IMR-90 (cell line): ENCODE measurements around the gene FARS2. TPM values are rescaled to one million over a fixed set of nuclear protein-coding genes. Genes with fewer than 3 reads are reported as not detected.

Experiments used
- ATAC-seq: fragments of 200-7000 bp; cut with Tn5 transposase; 2 replicates; pipeline ENCODE4 v1.9.1; 2020; ENCODE audit warnings: low read depth, mild to moderate bottlenecking, moderate library complexity
- BruUV-seq: library from RNA; stranded (reverse); fragments of 400-500 nt; replicated peaks from 2 replicates; lab custom pipeline; 2021; lab: Mats Ljungman, UMichigan
- CTCF ChIA-PET: fragments of 300-600 bp; formaldehyde crosslinking; extraction: SDS; loops from one replicate; lab custom pipeline; 2021; ENCODE audit warnings: antibody characterized with exemption; lab: Yijun Ruan, JAX
- POLR2A ChIA-PET: fragments of 300-600 bp; sonication (Branson Sonifier 250); formaldehyde crosslinking; loops from one replicate; lab custom pipeline; 2022; ENCODE audit warnings: antibody characterized with exemption; ENCODE audit not compliant: unreplicated experiment; lab: Charles Lee
- DNase-seq: peaks from one replicate; pipeline ENCODE4 v3.0.0; 2013
- H2AFZ ChIP-seq: replicated peaks from 2 replicates; pipeline ENCODE3; 2013; ENCODE audit warnings: low read length, mild to moderate bottlenecking; ENCODE audit not compliant: poor library complexity
- H2AK5ac ChIP-seq: 2 replicates; pipeline ENCODE4 v1.6.1; 2013; ENCODE audit warnings: low read depth, low read length, inconsistent platforms
- H2AK9ac ChIP-seq: replicated peaks from 2 replicates; pipeline ENCODE3; 2013; ENCODE audit warnings: mild to moderate bottlenecking, low read depth, low read length, moderate library complexity; ENCODE audit not compliant: poor library complexity
- H2BK120ac ChIP-seq: 2 replicates; pipeline ENCODE4 v1.6.1; 2013; ENCODE audit warnings: low read depth, low read length, inconsistent platforms
- H2BK15ac ChIP-seq: 3 replicates; pipeline ENCODE4 v1.6.1; 2013; ENCODE audit warnings: low read depth, low read length, inconsistent platforms
- H2BK20ac ChIP-seq: 2 replicates; pipeline ENCODE4 v1.6.1; 2013; ENCODE audit warnings: low read depth, mild to moderate bottlenecking, inconsistent platforms, low read length, moderate library complexity
- H2BK5ac ChIP-seq: 2 replicates; pipeline ENCODE4 v1.6.1; 2013; ENCODE audit warnings: mild to moderate bottlenecking, low read depth, low read length, inconsistent platforms; ENCODE audit not compliant: poor library complexity, severe bottlenecking
- H3K14ac ChIP-seq: replicated peaks from 2 replicates; pipeline ENCODE4 v1.6.1; 2013; ENCODE audit warnings: low read depth, low read length, inconsistent platforms
- H3K18ac ChIP-seq: 2 replicates; pipeline ENCODE4 v1.6.1; 2013; ENCODE audit warnings: low read depth, low read length, control low read depth
- H3K23ac ChIP-seq: 2 replicates; pipeline ENCODE4 v1.6.1; 2013; ENCODE audit warnings: low read depth, low read length, inconsistent platforms
- H3K27ac ChIP-seq: 2 replicates; pipeline ENCODE4 v1.5.1; 2013; ENCODE audit warnings: mild to moderate bottlenecking, control low read depth, low read length; ENCODE audit not compliant: insufficient read depth
- H3K27me3 ChIP-seq: 2 replicates; pipeline ENCODE4 v1.6.1; 2013; ENCODE audit warnings: low read length; ENCODE audit not compliant: control insufficient read depth, insufficient read depth
- H3K36me3 ChIP-seq: 2 replicates; pipeline ENCODE4 v1.6.1; 2013; ENCODE audit warnings: low read length, mixed read lengths; ENCODE audit not compliant: control insufficient read depth, insufficient read depth
- H3K4ac ChIP-seq: 2 replicates; pipeline ENCODE4 v1.6.1; 2013; ENCODE audit warnings: low read depth, low read length, inconsistent platforms
- H3K4me1 ChIP-seq: 2 replicates; pipeline ENCODE4 v1.6.1; 2013; ENCODE audit warnings: low read length, mixed read lengths; ENCODE audit not compliant: control insufficient read depth, insufficient read depth
- H3K4me2 ChIP-seq: 2 replicates; pipeline ENCODE4 v1.6.1; 2013; ENCODE audit warnings: low read depth, mild to moderate bottlenecking, control low read depth, low read length, moderate library complexity
- H3K4me3 ChIP-seq: 2 replicates; pipeline ENCODE4 v1.5.1; 2013; ENCODE audit warnings: low read depth, mild to moderate bottlenecking, control low read depth, low read length, moderate library complexity; ENCODE audit not compliant: insufficient read depth
- H3K56ac ChIP-seq: 2 replicates; pipeline ENCODE4 v1.6.1; 2013; ENCODE audit warnings: low read length, inconsistent platforms; ENCODE audit not compliant: insufficient read depth; ENCODE audit errors: extremely low read depth
- H3K79me1 ChIP-seq, 2 experiments: 2 replicates each; pipeline ENCODE4 v1.6.1; 2013; ENCODE audit warnings: low read length in 2 of 2, inconsistent platforms in 1 of 2, low read depth in 1 of 2
- H3K9ac ChIP-seq: 2 replicates; pipeline ENCODE4 v1.6.1; 2013; ENCODE audit warnings: low read depth, low read length, control low read depth
- H3K9me1 ChIP-seq: 2 replicates; pipeline ENCODE4 v1.6.1; 2013; ENCODE audit warnings: low read length, inconsistent platforms; ENCODE audit not compliant: insufficient read depth
- H3K9me3 ChIP-seq: 2 replicates; pipeline ENCODE4 v1.6.1; 2013; ENCODE audit warnings: low read length; ENCODE audit not compliant: control insufficient read depth, insufficient read depth
- H4K20me1 ChIP-seq: 2 replicates; pipeline ENCODE4 v1.6.1; 2013; ENCODE audit warnings: low read length, inconsistent platforms; ENCODE audit not compliant: insufficient read depth
- H4K5ac ChIP-seq: 2 replicates; pipeline ENCODE4 v1.6.1; 2013; ENCODE audit warnings: mild to moderate bottlenecking, low read depth, low read length, control low read depth
- H4K8ac ChIP-seq, 2 experiments: 2 replicates each; pipeline ENCODE4 v1.6.1; 2013; ENCODE audit warnings: low read depth in 2 of 2, low read length in 2 of 2, control low read depth in 1 of 2, inconsistent platforms in 1 of 2
- H4K91ac ChIP-seq: 2 replicates; pipeline ENCODE4 v1.6.1; 2013; ENCODE audit warnings: low read depth, low read length, inconsistent platforms; ENCODE audit not compliant: insufficient read depth
- BHLHE40 ChIP-seq: fragments of 150-350 bp; IDR thresholded peaks from 2 replicates; pipeline ENCODE4 v1.6.1; 2016; ENCODE audit warnings: mild to moderate bottlenecking, low read depth, low read length
- CEBPB ChIP-seq: IDR thresholded peaks from 2 replicates; pipeline ENCODE4 v1.6.1; 2012; ENCODE audit warnings: low read depth, low read length, improper control_type of control experiment
- CHD1 ChIP-seq: IDR thresholded peaks from 2 replicates; pipeline ENCODE4 v1.6.1; 2012; ENCODE audit warnings: low read depth, low read length, improper control_type of control experiment
- MAFK ChIP-seq: IDR thresholded peaks from 2 replicates; pipeline ENCODE4 v1.6.1; 2012; ENCODE audit warnings: low read depth, low read length, improper control_type of control experiment
- NFE2L2 ChIP-seq: fragments of 150-350 bp; IDR thresholded peaks from 2 replicates; pipeline ENCODE4 v1.6.1; 2016; ENCODE audit warnings: low read depth, mild to moderate bottlenecking, low read length
- POLR2A ChIP-seq: IDR thresholded peaks from 2 replicates; pipeline ENCODE4 v1.6.1; 2012; ENCODE audit warnings: mild to moderate bottlenecking, low read depth, low read length
- RAD21 ChIP-seq: IDR thresholded peaks from 2 replicates; pipeline ENCODE4 v1.6.1; 2012; ENCODE audit warnings: low read length, improper control_type of control experiment
- RFX5 ChIP-seq: IDR thresholded peaks from 2 replicates; pipeline ENCODE4 v1.8.0; 2012; ENCODE audit warnings: low read depth, mild to moderate bottlenecking, low read length, moderate library complexity
- SMC3 ChIP-seq: fragments of 150-350 bp; IDR thresholded peaks from 2 replicates; pipeline ENCODE4 v1.6.1; 2016; ENCODE audit warnings: low read depth, mild to moderate bottlenecking, antibody characterized with exemption, low read length, moderate library complexity
- USF2 ChIP-seq: fragments of 150-350 bp; IDR thresholded peaks from 2 replicates; pipeline ENCODE4 v1.6.1; 2017; ENCODE audit warnings: mild to moderate bottlenecking, antibody characterized with exemption, low read length, low read depth
- WGBS, 2 experiments: methylation state at CpG; one replicate each; pipeline versions ENCODE4 v1.1.5 to v1.1.7; 2013; ENCODE audit warnings: missing lambda C conversion rate in 2 of 2; ENCODE audit not compliant: insufficient read length in 1 of 2; ENCODE audit errors: extremely low coverage in 2 of 2; 5-methylcytosine and 5-hydroxymethylcytosine counted together
- dilution Hi-C: fragments of 300-500 bp; cut with HindIII; formaldehyde crosslinking; loops from one replicate; pipeline ENCODE4 v1.14.3; 2018; ENCODE audit warnings: low sequenced_read_pairs; ENCODE audit not compliant: unreplicated experiment
- in situ Hi-C: fragments of 300-500 bp; cut with MboI; formaldehyde crosslinking; loops from 3 replicates; pipeline ENCODE4 v1.14.3; 2019; ENCODE audit warnings: low sequenced_read_pairs, inconsistent platforms, mixed read lengths
- intact Hi-C: fragments of 100-400 bp; cut with micrococcal nuclease; formaldehyde crosslinking; loops from 2 replicates; pipeline ENCODE4 v1.10.0; 2022
- polyA plus RNA-seq, 3 experiments: library from polyadenylated mRNA; depleted of rRNA; stranded (reverse); fragments of >200 nt; gene quantifications; 2 replicates each; pipeline ENCODE4 v1.2.3, GENCODE V29; 2012; ENCODE audit warnings: low replicate concordance in 1 of 3
- total RNA-seq: library from RNA; depleted of rRNA; stranded (reverse); fragments of >200 nt; gene quantifications from 2 replicates; pipeline ENCODE4 v1.2.3, GENCODE V29; 2012
- TF ChIP-seq, protein P1 (sequence below): conservative IDR thresholded peaks from 2 replicates; pipeline ENCODE4 v1.5.1; 2012; ENCODE audit warnings: mild to moderate bottlenecking, low read depth, low read length, improper control_type of control experiment

FARS2 gene
- total and polyA plus RNA-seq, 2 of the 4 experiments (the other 2 are of a cell fraction), result 12.1 to 28.9 TPM

GRCh38 chr6:5765141-5765760, 503.9 kb downstream of the FARS2 start:
- no peak for DNase-seq
- TF ChIP-seq, protein P1, sequence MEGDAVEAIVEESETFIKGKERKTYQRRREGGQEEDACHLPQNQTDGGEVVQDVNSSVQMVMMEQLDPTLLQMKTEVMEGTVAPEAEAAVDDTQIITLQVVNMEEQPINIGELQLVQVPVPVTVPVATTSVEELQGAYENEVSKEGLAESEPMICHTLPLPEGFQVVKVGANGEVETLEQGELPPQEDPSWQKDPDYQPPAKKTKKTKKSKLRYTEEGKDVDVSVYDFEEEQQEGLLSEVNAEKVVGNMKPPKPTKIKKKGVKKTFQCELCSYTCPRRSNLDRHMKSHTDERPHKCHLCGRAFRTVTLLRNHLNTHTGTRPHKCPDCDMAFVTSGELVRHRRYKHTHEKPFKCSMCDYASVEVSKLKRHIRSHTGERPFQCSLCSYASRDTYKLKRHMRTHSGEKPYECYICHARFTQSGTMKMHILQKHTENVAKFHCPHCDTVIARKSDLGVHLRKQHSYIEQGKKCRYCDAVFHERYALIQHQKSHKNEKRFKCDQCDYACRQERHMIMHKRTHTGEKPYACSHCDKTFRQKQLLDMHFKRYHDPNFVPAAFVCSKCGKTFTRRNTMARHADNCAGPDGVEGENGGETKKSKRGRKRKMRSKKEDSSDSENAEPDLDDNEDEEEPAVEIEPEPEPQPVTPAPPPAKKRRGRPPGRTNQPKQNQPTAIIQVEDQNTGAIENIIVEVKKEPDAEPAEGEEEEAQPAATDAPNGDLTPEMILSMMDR, result no peak
- TF ChIP-seq MAFK (no peak), USF2 (no peak), SMC3 (no peak), RAD21 (no peak), NFE2L2 (no peak), CHD1 (no peak), BHLHE40 (no peak), POLR2A (no peak), RFX5 (no peak), CEBPB (no peak)
- 100% methylated on average over 5 of the region's 17 CpGs; no CpG with 5 or more reads in 1 of the 2 experiments for WGBS, 2 experiments
- no peak overlapping the region for H4K5ac ChIP-seq
- no peak overlapping the region for H4K91ac ChIP-seq
- no peaks in the 10 kb centered on the region for H4K20me1 ChIP-seq
- intact Hi-C loops (no loop called here), dilution Hi-C loops (no loop called here), in situ Hi-C loops (no loop called here)
- H3K4ac ChIP-seq, result no peak overlapping the region
- H3K9ac ChIP-seq, result no peak overlapping the region
- H3K36me3 ChIP-seq, result no peaks in the 10 kb centered on the region
- H3K9me1 ChIP-seq, result no peaks in the 10 kb centered on the region
- no peak for ATAC-seq
- H3K4me3 ChIP-seq, result no peak overlapping the region
- CTCF ChIA-PET, result interaction anchor here (0.9 to 1.4 kb wide), 2 partner anchors 260 to 294 kb away, joined by 4 to 6 read pairs; no protein-coding TSS in a partner anchor
- no peaks in the 10 kb centered on the region for H3K79me1 ChIP-seq
- H2AK9ac ChIP-seq, result no peak overlapping the region
- H2BK120ac ChIP-seq, result no peak overlapping the region
- no peak overlapping the region for H3K14ac ChIP-seq
- H2AK5ac ChIP-seq, result no peak overlapping the region
- no peak overlapping the region for H2BK15ac ChIP-seq
- no peak overlapping the region for H2BK5ac ChIP-seq
- H2BK20ac ChIP-seq, result no peak overlapping the region
- H3K4me2 ChIP-seq, result no peak overlapping the region
- no peaks in the 10 kb centered on the region for H3K27me3 ChIP-seq
- no peaks in the 10 kb centered on the region for H3K9me3 ChIP-seq
- no peak overlapping the region for H3K27ac ChIP-seq
- no TSS peak for BruUV-seq
- no peak overlapping the region for H3K18ac ChIP-seq
- H3K4me1 ChIP-seq, result no peaks in the 10 kb centered on the region
- POLR2A ChIA-PET, result no interaction called here
- H3K23ac ChIP-seq, result no peak overlapping the region
- no peak overlapping the region for H2AFZ ChIP-seq
- H3K56ac ChIP-seq, result no peak overlapping the region
- no peak overlapping the region for H4K8ac ChIP-seq
